GM12801 (cell line): ENCODE results near the gene NAA80.

ENCODE experiments used
- TF ChIP-seq, protein P1 (sequence below): IDR thresholded peaks from one replicate; pipeline ENCODE4 v1.5.1; 2011; ENCODE audit warnings: control low read depth; ENCODE audit not compliant: insufficient read length; ENCODE audit errors: extremely low read depth

The NAA80 gene

GRCh38 chr3:50316657-50317242 is 17.5 kb upstream of the NAA80 start:
- TF ChIP-seq, protein P1, sequence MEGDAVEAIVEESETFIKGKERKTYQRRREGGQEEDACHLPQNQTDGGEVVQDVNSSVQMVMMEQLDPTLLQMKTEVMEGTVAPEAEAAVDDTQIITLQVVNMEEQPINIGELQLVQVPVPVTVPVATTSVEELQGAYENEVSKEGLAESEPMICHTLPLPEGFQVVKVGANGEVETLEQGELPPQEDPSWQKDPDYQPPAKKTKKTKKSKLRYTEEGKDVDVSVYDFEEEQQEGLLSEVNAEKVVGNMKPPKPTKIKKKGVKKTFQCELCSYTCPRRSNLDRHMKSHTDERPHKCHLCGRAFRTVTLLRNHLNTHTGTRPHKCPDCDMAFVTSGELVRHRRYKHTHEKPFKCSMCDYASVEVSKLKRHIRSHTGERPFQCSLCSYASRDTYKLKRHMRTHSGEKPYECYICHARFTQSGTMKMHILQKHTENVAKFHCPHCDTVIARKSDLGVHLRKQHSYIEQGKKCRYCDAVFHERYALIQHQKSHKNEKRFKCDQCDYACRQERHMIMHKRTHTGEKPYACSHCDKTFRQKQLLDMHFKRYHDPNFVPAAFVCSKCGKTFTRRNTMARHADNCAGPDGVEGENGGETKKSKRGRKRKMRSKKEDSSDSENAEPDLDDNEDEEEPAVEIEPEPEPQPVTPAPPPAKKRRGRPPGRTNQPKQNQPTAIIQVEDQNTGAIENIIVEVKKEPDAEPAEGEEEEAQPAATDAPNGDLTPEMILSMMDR = no peak

- TF ChIP-seq, protein P1 = no peak
These were observed 15.6 kb upstream of the NAA80 start for GRCh38 chr3:50314816-50315215.

DNA sequence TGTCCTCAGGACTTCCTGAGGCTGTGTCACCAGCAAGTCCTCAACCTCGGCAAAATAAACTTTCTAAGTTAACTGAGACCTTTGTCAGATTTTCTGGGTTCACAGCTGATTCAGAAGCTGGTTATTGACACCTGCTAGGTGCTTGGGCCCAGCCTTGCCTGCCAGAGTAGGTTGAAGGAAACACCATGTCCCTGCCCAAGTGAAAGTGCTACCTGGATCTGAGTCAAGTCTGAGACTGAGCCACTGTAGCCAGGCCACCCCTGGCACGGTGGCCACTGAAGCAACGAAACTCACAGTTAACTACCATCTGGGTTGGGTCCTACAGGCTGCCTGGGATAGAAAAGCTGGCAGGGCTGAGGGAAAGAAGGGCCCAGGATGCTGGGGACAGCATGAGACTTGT is 15.1 kb upstream of the NAA80 start:
- TF ChIP-seq, protein P1 = no peak

DNA sequence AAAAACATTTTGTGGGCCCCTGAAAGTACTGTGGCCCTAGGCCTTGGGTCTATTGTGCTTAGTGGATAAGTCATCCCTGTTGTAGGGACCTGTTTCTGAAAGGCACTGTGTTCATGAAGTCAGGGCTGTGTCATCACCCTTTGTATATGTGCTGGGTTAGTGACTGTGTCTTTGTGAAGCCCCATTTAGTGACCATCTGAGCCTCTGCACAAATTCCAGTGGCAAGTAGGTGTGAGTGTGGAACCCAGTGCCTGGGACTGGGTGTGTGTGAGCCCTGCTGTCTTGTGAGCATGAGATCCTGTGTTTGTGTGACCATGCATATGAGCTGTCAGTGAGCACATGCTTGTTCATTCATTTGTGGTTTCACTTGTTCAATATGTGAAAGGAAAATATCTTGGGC is 5.4 kb upstream of the NAA80 start:
- TF ChIP-seq, protein P1 = no peak

DNA sequence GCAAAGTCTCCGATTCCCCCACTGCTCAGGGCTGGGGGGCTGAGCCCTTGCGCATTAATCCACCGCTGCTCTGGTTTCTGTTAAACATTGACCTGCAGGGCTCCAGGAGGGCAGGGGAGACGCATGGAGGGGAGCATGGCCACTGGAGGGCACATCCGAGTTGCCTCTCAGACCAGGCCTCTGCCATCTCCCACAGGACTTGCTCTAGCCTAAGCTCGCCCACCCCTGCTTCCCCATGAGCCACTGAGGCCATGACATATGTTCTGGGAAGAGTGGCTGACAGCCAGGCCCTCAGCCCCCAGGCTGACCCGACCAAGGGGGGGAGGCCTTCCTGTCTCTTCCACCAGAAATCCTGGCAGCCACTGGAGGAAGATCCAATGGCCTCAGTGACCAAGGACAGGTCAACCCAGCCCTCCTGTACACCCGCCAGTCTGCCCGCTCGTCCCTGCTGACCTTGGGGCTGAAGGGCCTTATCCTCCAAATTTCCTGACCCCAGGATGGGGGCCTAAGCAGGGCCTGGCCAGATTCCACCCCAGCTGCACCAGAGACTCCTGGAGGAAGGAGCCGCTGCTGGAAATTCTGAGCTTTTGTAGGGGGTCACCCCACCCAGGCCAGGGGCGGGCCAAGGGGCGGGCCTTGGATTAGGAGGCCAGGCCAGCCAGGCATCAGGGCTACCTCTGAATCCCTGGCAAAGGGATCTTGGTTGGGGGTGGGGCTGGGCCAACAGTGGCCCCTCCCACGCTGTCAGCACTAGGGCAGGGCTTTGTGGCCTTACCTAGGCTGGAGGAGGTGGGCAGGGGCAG is 4.0 kb upstream of the NAA80 start, which contains the start of gene HYAL1:
Gene HYAL1, minus strand, starts transcription at position 562 of the 803 bp plus-strand sequence. CDS start 618 bp downstream, outside the sequence.
- TF ChIP-seq, protein P1 = no peak

DNA sequence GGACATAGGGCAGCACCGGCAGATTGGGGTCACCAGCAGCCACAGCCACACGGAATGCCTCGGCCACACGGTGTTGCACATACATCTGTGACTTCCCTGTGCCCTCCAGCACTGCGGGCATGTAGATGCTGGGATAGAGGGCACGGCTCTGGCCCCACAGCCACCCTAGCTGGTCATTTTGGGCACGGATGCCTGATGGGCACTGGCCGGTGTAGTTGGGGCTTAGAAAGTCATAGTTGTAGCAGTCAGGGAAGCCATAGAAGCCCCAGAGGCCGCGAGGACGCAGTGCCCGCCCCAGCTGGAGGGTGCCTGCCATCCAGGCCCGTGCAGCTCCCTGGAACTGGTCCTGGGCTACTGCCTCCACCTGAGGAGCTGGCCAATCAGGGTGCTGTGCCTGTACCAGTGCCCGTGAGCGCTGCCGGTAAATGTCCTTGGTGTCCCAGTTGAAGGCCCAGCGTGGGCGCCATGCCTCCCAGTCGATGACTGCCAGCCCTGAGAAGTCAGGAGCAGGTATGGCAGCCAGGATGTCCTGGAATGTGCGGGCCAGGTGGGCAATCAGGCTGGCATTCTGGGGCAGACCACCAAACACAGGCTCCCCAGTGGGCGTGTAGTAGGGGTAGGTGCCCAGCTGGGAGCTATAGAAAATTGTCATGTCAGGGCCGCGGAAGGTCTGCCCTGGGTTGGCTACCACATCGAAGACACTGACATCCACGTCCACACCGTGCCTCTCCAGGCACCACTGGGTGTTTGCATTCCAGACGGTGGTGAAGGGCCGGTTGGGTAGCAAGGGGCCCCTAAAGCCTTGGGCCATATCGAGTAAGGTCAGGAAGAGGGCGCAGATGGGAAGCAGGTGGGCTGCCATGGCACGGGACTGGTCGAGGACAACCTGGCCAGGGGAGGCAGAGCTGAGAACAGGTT is 3.1 kb upstream of the NAA80 start:
- TF ChIP-seq, protein P1 = no peak
